Measurements from ENCODE around the gene FOXP4. TPM values are rescaled to one million over a fixed set of nuclear protein-coding genes. Genes with fewer than 3 reads are reported as not detected.
"Not testable (repeated sequence)": the region's sequence is repeated elsewhere in the genome, so short reads cannot be mapped to it uniquely, and the experiment has no call there.

FOXP4 gene
- total RNA-seq, 1 experiment from 2014 or later = 10.7 TPM

DNA sequence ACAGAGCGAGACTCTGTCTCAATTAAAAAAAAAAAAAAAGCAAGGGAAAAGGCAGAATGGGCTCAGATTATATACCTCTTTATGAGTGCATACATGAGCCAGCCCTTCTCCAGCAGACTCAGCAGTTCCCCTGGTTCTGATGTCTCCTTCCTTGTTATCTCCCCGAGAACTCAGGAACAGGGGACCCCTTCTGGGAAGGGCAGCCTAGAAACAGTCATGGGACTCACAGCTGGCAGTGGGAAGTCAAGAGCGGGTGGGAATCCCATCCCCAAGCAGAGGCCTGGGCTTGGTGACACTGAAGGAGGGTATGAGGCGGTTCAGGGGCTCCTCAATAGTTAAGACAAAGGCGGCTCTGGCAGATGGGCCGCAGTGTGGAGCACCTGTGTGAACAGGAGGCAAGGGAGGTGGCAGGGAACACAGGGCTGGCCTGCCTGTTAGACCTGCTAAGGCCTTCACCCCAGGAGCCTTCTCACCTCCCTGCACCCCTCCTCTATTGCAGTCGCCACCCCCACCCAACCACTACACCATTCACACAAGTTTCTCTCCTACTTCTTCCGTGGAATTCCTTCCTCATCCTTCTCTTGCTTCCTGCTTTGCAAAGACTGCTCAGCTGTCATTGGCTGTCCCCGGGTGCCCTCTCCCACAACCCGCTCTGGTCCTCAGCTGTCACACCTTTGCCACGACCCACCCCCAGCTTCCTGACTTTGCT lies 62.4 kb downstream of the FOXP4 start:
- H3K27me3 ChIP-seq (ENCODE audit: control insufficient read depth, insufficient read depth, low read length) = no peaks in the 10 kb centered on the region
- DNase-seq = no peak
- no peaks in the 10 kb centered on the region for H3K36me3 ChIP-seq (replicated peaks; ENCODE audit: control insufficient read depth, insufficient read depth, low read length)
- no peak overlapping the region for H3K4me3 ChIP-seq (ENCODE audit: insufficient read depth, low read depth, low read length)

DNA sequence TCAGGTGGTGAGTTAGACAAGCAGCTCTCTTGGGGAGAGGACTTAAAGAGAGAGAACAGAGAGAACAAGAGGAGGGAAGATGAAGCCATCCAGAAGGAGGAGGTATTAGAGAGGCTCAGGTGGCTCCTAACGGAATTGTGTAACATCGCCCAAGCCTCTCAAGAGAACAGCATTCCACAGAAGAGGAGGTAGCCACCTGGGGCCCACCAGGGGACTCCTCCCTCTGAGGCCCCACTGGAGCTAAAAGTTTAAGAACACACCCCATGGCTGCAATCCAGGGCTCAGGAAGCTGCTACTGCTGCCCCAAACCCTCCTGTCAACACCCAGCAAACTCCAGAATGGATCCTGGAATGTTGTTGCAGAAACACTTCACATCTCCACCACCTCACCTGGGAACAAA lies 68.5 kb downstream of the FOXP4 start:
- Histone ChIP-seq H3K27me3 (ENCODE audit: control insufficient read depth, insufficient read depth, low read length) (no peaks in the 10 kb centered on the region), H3K4me3 (ENCODE audit: insufficient read depth, low read depth, low read length) (no peak overlapping the region), H3K36me3 (replicated peaks; ENCODE audit: control insufficient read depth, insufficient read depth, low read length) (no peaks in the 10 kb centered on the region)
- no peak for DNase-seq

DNA sequence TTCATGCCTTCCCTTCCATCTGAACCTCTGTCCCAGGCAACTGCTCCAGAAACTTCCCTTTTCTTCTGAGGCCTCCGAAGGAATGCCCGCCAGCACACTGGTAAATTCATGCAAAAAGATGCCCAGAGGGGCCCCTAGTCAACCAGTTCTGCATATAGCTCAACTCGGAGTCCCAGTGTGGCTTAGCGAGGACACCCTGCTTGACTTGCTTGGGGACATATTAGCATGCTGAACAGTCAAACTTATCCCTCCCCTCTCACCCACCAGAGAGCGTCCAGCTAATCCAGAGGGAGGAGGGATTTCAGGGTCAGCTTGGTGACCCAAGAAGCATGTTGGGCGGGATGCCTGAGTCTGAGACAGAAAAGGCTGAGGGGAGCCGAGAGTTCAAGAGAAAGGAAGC lies 69.1 kb downstream of the FOXP4 start:
- no peaks in the 10 kb centered on the region for H3K27me3 ChIP-seq (ENCODE audit: control insufficient read depth, insufficient read depth, low read length)
- DNase-seq = no peak
- H3K36me3 ChIP-seq (replicated peaks; ENCODE audit: control insufficient read depth, insufficient read depth, low read length) = no peaks in the 10 kb centered on the region
- no peak overlapping the region for H3K4me3 ChIP-seq (ENCODE audit: insufficient read depth, low read depth, low read length)

DNA sequence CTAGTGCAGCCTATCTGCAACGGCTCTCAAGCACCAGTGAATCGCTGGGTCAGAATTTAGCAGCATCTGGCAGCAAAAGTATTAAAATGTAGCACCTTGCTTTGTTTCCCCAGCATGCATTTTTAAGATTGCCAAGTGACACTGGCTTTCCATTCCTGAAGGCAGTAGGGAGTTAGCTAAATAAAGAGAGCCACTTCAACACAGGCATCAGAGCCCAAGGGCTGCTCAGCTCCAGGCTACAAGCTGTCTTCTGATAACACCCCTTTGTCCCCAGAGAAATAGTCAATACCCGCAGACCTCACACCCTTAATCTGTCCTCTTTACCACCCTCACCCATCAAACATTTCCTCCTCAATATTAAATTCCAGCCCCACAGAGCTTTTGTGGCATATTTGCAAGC lies 72.4 kb downstream of the FOXP4 start:
- H3K27me3 ChIP-seq (ENCODE audit: control insufficient read depth, insufficient read depth, low read length) = no peaks in the 10 kb centered on the region
- DNase-seq = no peak
- no peaks in the 10 kb centered on the region for H3K36me3 ChIP-seq (replicated peaks; ENCODE audit: control insufficient read depth, insufficient read depth, low read length)
- no peak overlapping the region for H3K4me3 ChIP-seq (ENCODE audit: insufficient read depth, low read depth, low read length)

DNA sequence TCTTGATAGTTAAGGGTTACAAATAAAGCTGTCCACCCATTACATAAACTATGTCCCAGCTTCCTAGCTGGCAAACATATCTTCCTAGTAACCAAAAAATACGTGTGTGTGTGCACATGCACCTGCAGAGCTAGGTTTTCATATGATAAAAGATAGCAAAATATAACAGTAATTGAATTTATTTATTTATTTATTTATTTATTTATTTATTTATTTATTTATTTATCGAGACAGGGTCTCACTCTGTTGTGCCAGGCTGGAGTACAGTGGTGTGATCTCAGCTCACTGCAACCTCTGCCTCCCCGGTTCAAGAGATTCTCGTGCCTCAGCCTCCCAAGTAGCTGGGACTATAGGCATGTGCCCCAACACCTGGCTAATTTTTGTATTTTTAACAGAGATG lies 73.0 kb downstream of the FOXP4 start:
- not testable (repeated sequence) for H3K4me3 ChIP-seq (ENCODE audit: insufficient read depth, low read depth, low read length); H3K27me3 ChIP-seq (ENCODE audit: control insufficient read depth, insufficient read depth, low read length); DNase-seq; H3K36me3 ChIP-seq (replicated peaks; ENCODE audit: control insufficient read depth, insufficient read depth, low read length)

DNA sequence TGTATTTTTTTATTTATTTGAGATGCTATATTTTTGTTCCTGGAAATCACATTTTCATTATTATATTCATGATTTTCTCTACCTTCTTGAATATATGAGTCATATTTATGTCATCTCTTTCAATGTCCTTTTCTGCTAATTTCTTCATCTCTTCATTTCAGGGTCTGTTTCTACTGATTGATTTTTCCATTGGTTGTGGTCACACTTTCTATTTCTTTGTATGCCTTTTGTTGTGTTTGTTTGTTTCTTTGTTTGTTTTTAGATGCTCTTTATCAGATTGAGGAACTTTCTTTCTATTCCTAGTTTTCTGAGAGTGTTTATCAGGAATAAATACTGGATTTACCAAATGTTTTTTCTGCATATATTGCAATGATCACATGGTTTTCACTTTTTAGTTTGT lies 75.2 kb downstream of the FOXP4 start:
- Histone ChIP-seq H3K27me3 (ENCODE audit: control insufficient read depth, insufficient read depth, low read length) (no peaks in the 10 kb centered on the region), H3K4me3 (ENCODE audit: insufficient read depth, low read depth, low read length) (no peak overlapping the region), H3K36me3 (replicated peaks; ENCODE audit: control insufficient read depth, insufficient read depth, low read length) (no peaks in the 10 kb centered on the region)
- no peak for DNase-seq

DNA sequence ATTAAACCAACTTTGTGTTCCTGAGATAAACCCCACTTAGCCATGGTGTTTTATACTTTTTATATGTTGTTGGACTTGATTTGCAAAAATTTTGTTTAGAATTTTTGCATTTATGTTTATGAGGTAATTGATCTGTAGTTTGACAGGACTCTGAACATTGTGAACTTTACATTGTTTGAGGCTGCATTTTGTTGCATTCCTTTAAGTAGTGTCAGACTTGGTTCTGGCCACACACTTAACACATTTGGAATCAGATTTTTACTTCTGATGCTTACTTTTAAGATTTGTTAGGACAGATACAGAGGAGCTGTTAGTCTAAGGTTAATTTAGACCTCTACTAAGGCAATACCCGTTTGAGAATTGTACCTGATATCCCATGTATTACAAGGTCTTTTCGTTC lies 75.6 kb downstream of the FOXP4 start:
- Histone ChIP-seq H3K36me3 (replicated peaks; ENCODE audit: control insufficient read depth, insufficient read depth, low read length) (no peaks in the 10 kb centered on the region), H3K4me3 (ENCODE audit: insufficient read depth, low read depth, low read length) (no peak overlapping the region), H3K27me3 (ENCODE audit: control insufficient read depth, insufficient read depth, low read length) (no peaks in the 10 kb centered on the region)
- no peak for DNase-seq

DNA sequence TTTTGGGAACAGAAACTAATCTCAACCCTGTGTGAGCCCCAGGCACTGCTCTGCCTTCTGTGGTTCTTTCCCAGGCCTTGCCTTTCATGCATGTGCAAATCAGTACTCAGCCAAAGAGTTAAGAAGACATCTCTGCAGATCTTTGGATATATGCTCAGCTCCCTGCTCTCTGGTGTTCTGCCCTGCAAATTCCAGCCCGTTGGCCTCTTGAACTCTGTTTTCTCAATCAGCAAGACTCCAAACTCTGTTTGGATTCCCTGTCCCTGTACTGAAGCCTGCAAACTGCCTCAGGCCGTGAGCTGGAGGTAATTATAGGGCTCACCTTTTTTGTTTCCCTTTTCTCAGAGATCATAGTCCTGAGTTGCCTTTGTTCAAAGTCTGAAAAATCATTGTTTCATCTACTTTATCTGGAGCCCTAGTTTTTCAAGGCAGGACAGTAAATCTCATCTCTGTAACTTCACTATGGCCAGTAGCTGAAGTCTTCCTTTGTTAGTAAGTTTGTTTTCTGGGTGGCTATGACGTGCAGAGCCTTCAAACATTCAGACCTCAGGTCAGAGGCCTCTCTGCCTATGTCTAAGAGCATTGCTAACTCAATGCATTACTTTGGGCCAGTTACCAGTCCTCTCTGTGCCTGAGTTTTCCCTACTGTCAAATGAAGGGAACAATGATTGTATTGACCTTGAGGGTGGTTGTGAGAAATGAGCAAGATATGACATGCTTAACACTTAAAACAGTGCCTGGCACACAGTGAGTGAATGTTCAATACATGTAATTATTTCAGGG lies 76.2 kb downstream of the FOXP4 start:
- no peak overlapping the region for H3K4me3 ChIP-seq (ENCODE audit: insufficient read depth, low read depth, low read length)
- H3K27me3 ChIP-seq (ENCODE audit: control insufficient read depth, insufficient read depth, low read length) = no peaks in the 10 kb centered on the region
- DNase-seq = no peak
- no peaks in the 10 kb centered on the region for H3K36me3 ChIP-seq (replicated peaks; ENCODE audit: control insufficient read depth, insufficient read depth, low read length)

DNA sequence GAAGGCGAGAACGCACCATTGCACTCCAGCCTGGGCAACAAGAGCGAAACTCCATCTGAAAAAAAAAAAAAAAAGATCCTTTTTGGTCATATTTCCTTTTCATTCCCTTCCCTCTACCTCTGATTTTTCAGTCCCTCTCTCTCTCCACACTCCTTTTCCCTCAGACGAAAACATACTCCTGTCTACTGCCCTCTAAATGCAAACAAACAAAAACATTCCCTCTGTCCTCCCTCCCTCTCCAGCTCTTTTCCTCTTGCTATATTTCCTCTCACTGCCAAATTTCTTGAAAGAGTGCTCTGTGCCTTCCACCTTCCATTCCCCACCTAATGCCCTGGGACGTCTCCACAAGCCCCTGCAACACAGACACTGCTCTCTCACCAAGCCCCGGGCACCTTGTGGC lies 77.1 kb downstream of the FOXP4 start:
- no peak overlapping the region for H3K4me3 ChIP-seq (ENCODE audit: insufficient read depth, low read depth, low read length)
- no peaks in the 10 kb centered on the region for H3K27me3 ChIP-seq (ENCODE audit: control insufficient read depth, insufficient read depth, low read length)
- DNase-seq = no peak
- no peaks in the 10 kb centered on the region for H3K36me3 ChIP-seq (replicated peaks; ENCODE audit: control insufficient read depth, insufficient read depth, low read length)

DNA sequence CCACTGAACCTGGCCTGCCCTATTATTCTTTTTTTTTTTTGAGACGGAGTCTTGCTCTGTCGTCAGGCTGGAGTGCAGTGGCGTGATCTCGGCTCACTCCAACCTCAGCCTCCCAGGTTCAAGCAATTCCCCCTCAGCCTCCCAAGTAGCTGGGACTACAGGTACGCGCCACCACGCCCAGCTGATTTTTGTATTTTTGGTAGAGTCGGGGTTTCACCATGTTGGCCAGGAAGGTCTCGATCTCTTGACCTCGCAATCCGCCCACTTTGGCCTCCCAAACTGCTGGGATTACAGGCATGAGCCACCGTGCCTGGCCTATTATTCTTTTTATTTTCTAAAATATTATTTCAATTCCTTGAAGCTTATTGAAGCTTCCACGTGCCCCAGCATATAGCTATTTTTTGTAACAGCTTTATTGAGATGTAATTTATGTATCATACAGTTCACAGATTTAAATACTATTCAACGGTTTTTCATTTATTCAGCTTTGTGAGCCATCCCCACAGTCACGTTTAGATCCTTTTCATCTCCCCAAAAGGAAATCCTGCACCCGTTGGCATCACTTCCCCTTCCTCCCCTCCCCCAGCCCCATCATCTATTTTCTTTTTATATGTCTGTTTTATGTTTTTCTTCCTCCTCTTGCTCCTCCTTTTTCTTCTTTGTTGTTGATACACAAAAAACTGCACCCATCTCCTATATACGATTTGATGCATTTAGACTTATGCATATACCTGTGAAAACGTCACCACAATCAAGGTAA lies 78.6 kb downstream of the FOXP4 start:
- Histone ChIP-seq H3K4me3 (ENCODE audit: insufficient read depth, low read depth, low read length) (no peak overlapping the region), H3K27me3 (ENCODE audit: control insufficient read depth, insufficient read depth, low read length) (no peaks in the 10 kb centered on the region), H3K36me3 (replicated peaks; ENCODE audit: control insufficient read depth, insufficient read depth, low read length) (no peaks in the 10 kb centered on the region)
- DNase-seq = no peak

DNA sequence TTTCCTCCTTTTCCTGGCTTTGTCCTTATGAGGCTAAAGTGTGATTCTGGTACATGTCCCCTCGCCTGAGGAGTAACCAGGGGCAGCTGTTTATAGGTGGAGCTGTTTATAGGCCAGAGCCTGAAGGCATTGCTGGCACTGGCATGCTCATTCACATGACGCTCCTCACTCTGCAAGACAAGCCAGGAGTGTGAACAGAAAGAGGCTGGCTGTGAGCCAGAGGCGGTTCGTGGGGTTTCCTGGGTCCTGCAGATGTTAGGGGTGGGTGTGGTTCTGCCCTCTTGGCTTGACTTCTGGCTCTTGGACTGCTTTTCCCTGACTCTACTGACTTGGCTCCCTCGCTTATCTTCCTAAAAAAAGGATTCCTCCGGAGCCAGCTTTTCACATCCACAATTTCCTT lies 79.3 kb downstream of the FOXP4 start:
- no peak overlapping the region for H3K4me3 ChIP-seq (ENCODE audit: insufficient read depth, low read depth, low read length)
- no peak for DNase-seq
- H3K27me3 ChIP-seq (ENCODE audit: control insufficient read depth, insufficient read depth, low read length) = no peaks in the 10 kb centered on the region
- no peaks in the 10 kb centered on the region for H3K36me3 ChIP-seq (replicated peaks; ENCODE audit: control insufficient read depth, insufficient read depth, low read length)

DNA sequence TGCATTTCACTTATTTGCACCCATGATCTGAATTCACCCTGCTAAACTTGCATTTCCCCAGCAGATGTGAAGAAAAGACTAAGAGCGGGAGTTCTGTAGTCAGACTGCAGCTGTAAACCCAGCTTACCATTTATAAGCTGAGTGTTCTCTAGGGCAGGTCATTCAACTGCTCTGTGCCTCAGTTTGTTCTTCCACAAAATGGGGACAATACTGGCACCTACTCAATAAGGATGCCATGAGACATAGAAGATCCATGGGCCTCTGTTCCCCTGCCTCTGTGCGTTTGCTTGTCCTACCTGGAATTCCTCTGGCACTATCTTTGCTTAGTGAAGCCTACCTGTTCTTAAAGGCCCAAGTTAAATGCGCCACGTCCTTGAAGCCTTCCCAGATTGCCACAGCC lies 79.8 kb downstream of the FOXP4 start:
- DNase-seq = no peak
- H3K27me3 ChIP-seq (ENCODE audit: control insufficient read depth, insufficient read depth, low read length) = no peaks in the 10 kb centered on the region
- H3K36me3 ChIP-seq (replicated peaks; ENCODE audit: control insufficient read depth, insufficient read depth, low read length) = no peaks in the 10 kb centered on the region
- no peak overlapping the region for H3K4me3 ChIP-seq (ENCODE audit: insufficient read depth, low read depth, low read length)

DNA sequence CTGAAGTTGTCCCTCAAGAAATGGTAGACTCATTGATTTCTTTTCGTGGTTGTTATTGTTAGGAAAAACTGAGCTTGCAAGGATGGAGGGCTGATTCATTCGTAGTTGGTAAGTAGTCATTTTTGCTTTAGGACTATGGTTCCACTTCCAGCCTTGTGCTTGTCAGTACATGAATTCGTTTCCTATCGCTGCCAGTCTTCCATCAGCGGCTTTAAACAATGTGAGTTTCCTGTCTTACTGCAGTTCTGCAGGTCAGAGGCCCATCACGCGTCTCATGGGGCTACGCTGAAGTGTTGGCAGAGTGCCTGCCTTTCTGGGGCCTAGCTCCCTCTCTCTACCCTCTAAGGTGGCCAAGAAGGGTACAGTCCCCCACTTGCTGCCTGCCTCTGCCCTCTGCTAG lies 80.7 kb downstream of the FOXP4 start:
- no peak for DNase-seq
- H3K4me3 ChIP-seq (ENCODE audit: insufficient read depth, low read depth, low read length) = no peak overlapping the region
- no peaks in the 10 kb centered on the region for H3K27me3 ChIP-seq (ENCODE audit: control insufficient read depth, insufficient read depth, low read length)
- no peaks in the 10 kb centered on the region for H3K36me3 ChIP-seq (replicated peaks; ENCODE audit: control insufficient read depth, insufficient read depth, low read length)

DNA sequence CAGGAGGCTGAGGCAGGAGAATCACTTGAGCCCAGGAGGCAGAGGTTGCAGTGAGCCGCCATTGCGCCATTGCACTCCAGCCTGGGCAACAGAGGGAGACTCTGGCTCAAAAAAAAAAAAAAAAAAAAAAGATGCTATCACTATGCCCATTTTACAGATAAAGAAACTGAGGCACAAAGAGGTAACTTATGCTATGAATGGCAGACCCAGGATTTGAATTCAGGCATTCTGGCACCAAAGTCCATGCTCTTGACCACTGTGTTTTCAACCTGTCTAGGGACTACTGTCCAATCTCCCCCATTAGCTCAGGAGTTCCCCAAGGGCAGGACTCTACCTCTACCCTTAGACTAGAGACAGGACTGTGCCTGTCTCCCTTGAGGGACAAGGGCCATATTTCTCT lies 82.9 kb downstream of the FOXP4 start:
- H3K27me3 ChIP-seq (ENCODE audit: control insufficient read depth, insufficient read depth, low read length) = no peaks in the 10 kb centered on the region
- no peak overlapping the region for H3K4me3 ChIP-seq (ENCODE audit: insufficient read depth, low read depth, low read length)
- no peaks in the 10 kb centered on the region for H3K36me3 ChIP-seq (replicated peaks; ENCODE audit: control insufficient read depth, insufficient read depth, low read length)
- DNase-seq = no peak

DNA sequence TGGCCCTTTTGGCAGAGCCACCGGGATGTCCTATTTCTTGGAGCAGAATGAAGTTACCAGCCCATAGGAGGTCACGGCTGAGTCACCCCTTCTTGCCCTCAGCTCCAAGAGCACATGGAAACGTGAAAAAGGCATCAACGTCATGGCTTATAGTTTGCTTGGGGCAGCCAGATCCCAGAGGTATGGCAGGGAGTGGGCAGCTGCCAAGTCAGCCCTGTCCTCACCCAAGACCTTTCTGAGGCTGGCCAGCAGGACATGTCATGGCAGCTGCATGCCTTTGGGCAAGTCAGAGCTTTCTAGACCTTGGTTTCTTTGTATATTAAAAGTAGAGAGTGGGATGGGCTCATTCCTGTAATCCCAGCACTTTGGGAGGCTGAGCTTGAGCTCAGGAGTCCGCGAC lies 83.9 kb downstream of the FOXP4 start:
- DNase-seq = no peak

More for the DNA sequence above, 83.9 kb downstream of the FOXP4 start:
- Histone ChIP-seq H3K4me3 (ENCODE audit: insufficient read depth, low read depth, low read length) (no peak overlapping the region), H3K27me3 (ENCODE audit: control insufficient read depth, insufficient read depth, low read length) (peaks cover 2% of the 10 kb centered on the region; the same call in 1 of the 2 replicates), H3K36me3 (replicated peaks; ENCODE audit: control insufficient read depth, insufficient read depth, low read length) (no peaks in the 10 kb centered on the region)

Data from H7 (cell line).